DOHH2 (cell line): ENCODE measurements around the gene ZFP92.

Experiments
- H3F3A ChIP-seq: fragments of 200-600 bp; sonication (generic), shearing (Covaris generic); 2 replicates; pipeline ENCODE4 v1.6.0; 2016; ENCODE audit warnings: antibody characterized with exemption, mild to moderate bottlenecking; ENCODE audit not compliant: control insufficient read depth, insufficient read depth
- H3K27ac ChIP-seq: fragments of 200-600 bp; sonication (generic); 2 replicates; pipeline ENCODE4 v1.5.1; 2014; ENCODE audit warnings: low read depth, mild to moderate bottlenecking, low read length, moderate library complexity
- H3K27me3 ChIP-seq: fragments of 200-600 bp; sonication (generic); 2 replicates; pipeline ENCODE4 v1.6.1; 2014; ENCODE audit warnings: mild to moderate bottlenecking, low read length, mixed read lengths; ENCODE audit not compliant: control insufficient read depth
- H3K36me3 ChIP-seq: fragments of 200-600 bp; sonication (generic); 2 replicates; pipeline ENCODE4 v1.6.1; 2014; ENCODE audit warnings: mild to moderate bottlenecking, low read length, moderate library complexity, mixed read lengths; ENCODE audit not compliant: control insufficient read depth
- H3K4me1 ChIP-seq: fragments of 200-600 bp; sonication (generic); 2 replicates; pipeline ENCODE4 v1.6.1; 2014; ENCODE audit warnings: mild to moderate bottlenecking, low read length, mixed read lengths; ENCODE audit not compliant: control insufficient read depth
- H3K4me2 ChIP-seq: fragments of 200-600 bp; sonication (generic); 2 replicates; pipeline ENCODE4 v1.6.0; 2014; ENCODE audit warnings: mild to moderate bottlenecking, low read length, moderate library complexity
- H3K4me3 ChIP-seq: fragments of 200-600 bp; sonication (generic); 2 replicates; pipeline ENCODE4 v1.5.1; 2014; ENCODE audit warnings: mild to moderate bottlenecking, low read length, mixed read lengths
- H3K79me2 ChIP-seq: fragments of 200-600 bp; sonication (generic); 2 replicates; pipeline ENCODE4 v1.6.1; 2014; ENCODE audit warnings: mild to moderate bottlenecking, low read length, mixed read lengths; ENCODE audit not compliant: control insufficient read depth
- H3K9me2 ChIP-seq: fragments of 200-600 bp; sonication (generic); replicated peaks from 2 replicates; pipeline ENCODE4 v1.6.1; 2014; ENCODE audit warnings: mild to moderate bottlenecking, low read length, mixed read lengths; ENCODE audit not compliant: control insufficient read depth
- H3K9me3 ChIP-seq: fragments of 200-600 bp; sonication (generic); 2 replicates; pipeline ENCODE4 v1.6.1; 2014; ENCODE audit warnings: antibody characterized with exemption, low read length, mixed read lengths; ENCODE audit not compliant: control insufficient read depth, insufficient read depth
- H4K20me1 ChIP-seq: fragments of 200-600 bp; sonication (generic); 2 replicates; pipeline ENCODE4 v1.6.0; 2014; ENCODE audit warnings: low read depth, mild to moderate bottlenecking, antibody characterized with exemption, low read length, moderate library complexity; ENCODE audit not compliant: control insufficient read depth, insufficient read depth
- EZH2phosphoT487 ChIP-seq: fragments of 200-600 bp; sonication (generic); IDR thresholded peaks from 2 replicates; pipeline ENCODE4 v1.6.1; 2017; ENCODE audit warnings: borderline replicate concordance, mild to moderate bottlenecking, antibody characterized with exemption, low read length, moderate library complexity, mixed read lengths
- TF ChIP-seq, protein P1 (sequence below): fragments of 200-600 bp; sonication (generic); IDR thresholded peaks from one replicate; pipeline ENCODE4 v1.5.1; 2014; ENCODE audit warnings: antibody characterized with exemption, mild to moderate bottlenecking, low read depth, low read length; ENCODE audit not compliant: poor library complexity, severe bottlenecking

Gene ZFP92

DNA sequence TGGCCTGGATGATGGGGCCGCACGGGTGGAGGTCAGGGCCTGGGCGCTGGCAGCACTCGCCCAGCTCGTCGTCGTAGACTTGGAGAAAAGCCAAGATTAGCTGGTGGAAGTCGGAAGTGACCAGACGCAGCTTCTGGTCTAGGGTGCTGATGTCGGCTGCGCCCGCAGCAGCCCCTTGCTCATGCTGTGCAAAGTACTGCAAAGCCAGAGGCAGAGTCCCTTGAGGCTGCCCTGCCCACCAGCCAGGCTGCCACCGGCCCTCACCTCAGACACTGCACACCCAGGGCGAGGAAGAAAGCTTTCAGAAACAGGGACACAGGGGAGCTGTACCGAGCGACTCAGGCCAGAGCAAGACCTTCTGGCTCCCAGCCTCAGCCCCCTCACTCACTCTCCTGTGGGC, 44.3 kb downstream of the ZFP92 start:
- Histone ChIP-seq H3K4me2 (no peak overlapping the region), H3K27me3 (no peaks in the 10 kb centered on the region), H3K4me3 (no peak overlapping the region), H3F3A (no peaks in the 10 kb centered on the region), H3K27ac (no peak overlapping the region), H3K9me3 (no peaks in the 10 kb centered on the region), H3K9me2 (no peaks in the 10 kb centered on the region), H3K4me1 (no peaks in the 10 kb centered on the region), H4K20me1 (no peaks in the 10 kb centered on the region), H3K79me2 (no peaks in the 10 kb centered on the region), H3K36me3 (peaks cover 8% of the 10 kb centered on the region)
- TF ChIP-seq EZH2phosphoT487, result no peak
- TF ChIP-seq, protein P1, sequence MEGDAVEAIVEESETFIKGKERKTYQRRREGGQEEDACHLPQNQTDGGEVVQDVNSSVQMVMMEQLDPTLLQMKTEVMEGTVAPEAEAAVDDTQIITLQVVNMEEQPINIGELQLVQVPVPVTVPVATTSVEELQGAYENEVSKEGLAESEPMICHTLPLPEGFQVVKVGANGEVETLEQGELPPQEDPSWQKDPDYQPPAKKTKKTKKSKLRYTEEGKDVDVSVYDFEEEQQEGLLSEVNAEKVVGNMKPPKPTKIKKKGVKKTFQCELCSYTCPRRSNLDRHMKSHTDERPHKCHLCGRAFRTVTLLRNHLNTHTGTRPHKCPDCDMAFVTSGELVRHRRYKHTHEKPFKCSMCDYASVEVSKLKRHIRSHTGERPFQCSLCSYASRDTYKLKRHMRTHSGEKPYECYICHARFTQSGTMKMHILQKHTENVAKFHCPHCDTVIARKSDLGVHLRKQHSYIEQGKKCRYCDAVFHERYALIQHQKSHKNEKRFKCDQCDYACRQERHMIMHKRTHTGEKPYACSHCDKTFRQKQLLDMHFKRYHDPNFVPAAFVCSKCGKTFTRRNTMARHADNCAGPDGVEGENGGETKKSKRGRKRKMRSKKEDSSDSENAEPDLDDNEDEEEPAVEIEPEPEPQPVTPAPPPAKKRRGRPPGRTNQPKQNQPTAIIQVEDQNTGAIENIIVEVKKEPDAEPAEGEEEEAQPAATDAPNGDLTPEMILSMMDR, result no peak

DNA sequence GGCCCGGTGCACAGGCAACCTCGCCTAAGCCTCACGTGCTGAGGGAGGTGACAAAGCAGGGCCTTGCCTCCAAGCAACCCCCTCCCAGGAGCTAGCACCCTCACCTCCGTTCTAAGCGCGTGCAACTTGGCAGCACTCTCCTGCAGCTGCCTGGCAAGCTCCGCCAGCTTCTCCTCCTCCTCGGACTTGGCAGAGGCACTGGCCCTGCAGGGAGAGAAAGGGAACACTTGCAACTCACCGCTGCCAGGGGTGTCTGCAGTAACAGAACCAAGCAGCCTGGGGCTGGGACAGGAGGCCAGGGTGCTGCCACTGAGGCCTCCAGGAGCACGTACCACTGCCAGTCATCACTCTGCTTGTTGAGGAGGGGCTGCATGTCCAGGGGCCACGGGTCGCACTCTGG, 44.9 kb downstream of the ZFP92 start:
- Histone ChIP-seq H3K27me3 (no peaks in the 10 kb centered on the region), H3K4me1 (no peaks in the 10 kb centered on the region), H3K9me3 (no peaks in the 10 kb centered on the region), H3K36me3 (peaks cover 12% of the 10 kb centered on the region), H3K79me2 (no peaks in the 10 kb centered on the region), H3F3A (no peaks in the 10 kb centered on the region), H3K4me3 (no peak overlapping the region), H3K4me2 (no peak overlapping the region), H3K9me2 (no peaks in the 10 kb centered on the region), H4K20me1 (no peaks in the 10 kb centered on the region), H3K27ac (no peak overlapping the region)
- TF ChIP-seq, protein P1, result no peak
- TF ChIP-seq EZH2phosphoT487, result no peak

DNA sequence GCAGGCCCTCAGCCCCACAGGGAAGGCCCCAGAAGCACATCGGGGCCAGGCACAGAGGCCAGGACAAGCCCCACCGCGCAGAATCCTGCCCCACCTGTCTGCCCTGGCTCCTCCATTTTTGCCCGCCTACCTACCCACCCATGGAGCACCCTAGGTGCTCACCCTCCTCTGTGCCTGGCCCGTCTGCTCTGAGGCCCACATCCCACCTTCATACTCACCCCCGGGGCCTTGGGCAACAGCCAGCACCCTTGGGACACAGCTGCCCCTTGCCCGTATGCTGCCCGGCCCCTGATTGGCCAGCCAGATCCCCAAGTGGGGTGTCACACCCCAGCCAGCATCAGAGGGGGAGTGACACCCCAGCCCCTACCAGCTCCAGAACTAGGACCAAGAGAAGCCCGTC, 45.4 kb downstream of the ZFP92 start:
- Histone ChIP-seq H4K20me1 (no peaks in the 10 kb centered on the region), H3K27me3 (no peaks in the 10 kb centered on the region), H3K79me2 (no peaks in the 10 kb centered on the region), H3K36me3 (peaks cover 12% of the 10 kb centered on the region), H3K9me2 (no peaks in the 10 kb centered on the region), H3K4me2 (no peak overlapping the region), H3K9me3 (no peaks in the 10 kb centered on the region), H3K4me1 (no peaks in the 10 kb centered on the region), H3K4me3 (no peak overlapping the region), H3F3A (no peaks in the 10 kb centered on the region), H3K27ac (no peak overlapping the region)
- TF ChIP-seq, protein P1, result no peak
- TF ChIP-seq EZH2phosphoT487, result no peak
